Mesendoderm (in vitro differentiated cells): ENCODE data around the gene POLR2J.
"Not testable (repeated sequence)": the region's sequence is repeated elsewhere in the genome, so short reads cannot be mapped to it uniquely, and the experiment has no call there.

ENCODE experiments used
- DNase-seq: peaks from one replicate; pipeline ENCODE4 v3.0.0; 2013
- H2AK5ac ChIP-seq: 2 replicates; pipeline ENCODE4 v1.6.1; 2013; ENCODE audit warnings: low read length, inconsistent platforms
- H2BK120ac ChIP-seq: 2 replicates; pipeline ENCODE4 v1.6.1; 2013; ENCODE audit warnings: low read depth, mild to moderate bottlenecking, low read length, moderate library complexity, mixed read lengths
- H2BK15ac ChIP-seq: replicated peaks from 2 replicates; pipeline ENCODE4 v1.6.1; 2013; ENCODE audit warnings: low read depth, mild to moderate bottlenecking, moderate library complexity
- H2BK5ac ChIP-seq: 2 replicates; pipeline ENCODE4 v1.6.1; 2013; ENCODE audit warnings: low read length, inconsistent platforms
- H3K18ac ChIP-seq: 2 replicates; pipeline ENCODE4 v1.6.1; 2013; ENCODE audit warnings: mild to moderate bottlenecking, low read length, mixed read lengths
- H3K23ac ChIP-seq: one replicate; pipeline ENCODE4 v1.6.1; 2013; ENCODE audit warnings: low read length
- H3K27ac ChIP-seq: 2 replicates; pipeline ENCODE4 v1.5.1; 2013; ENCODE audit warnings: low read depth, mild to moderate bottlenecking, inconsistent platforms, low read length, moderate library complexity
- H3K27me3 ChIP-seq: 2 replicates; pipeline ENCODE4 v1.6.1; 2013; ENCODE audit warnings: low read length, control low read depth, mild to moderate bottlenecking, inconsistent platforms; ENCODE audit not compliant: insufficient read depth, poor library complexity
- H3K36me3 ChIP-seq: 2 replicates; pipeline ENCODE4 v1.6.1; 2013; ENCODE audit warnings: low read length, inconsistent platforms; ENCODE audit not compliant: control insufficient read depth, insufficient read depth
- H3K4ac ChIP-seq: one replicate; pipeline ENCODE4 v1.6.1; 2013; ENCODE audit warnings: low read depth, mild to moderate bottlenecking, low read length, moderate library complexity
- H3K4me1 ChIP-seq: 2 replicates; pipeline ENCODE4 v1.6.1; 2013; ENCODE audit warnings: low read depth, low read length, inconsistent platforms; ENCODE audit not compliant: control insufficient read depth
- H3K4me2 ChIP-seq: 2 replicates; pipeline ENCODE4 v1.6.1; 2013; ENCODE audit warnings: low read length
- H3K4me3 ChIP-seq: 2 replicates; pipeline ENCODE4 v1.5.1; 2013; ENCODE audit warnings: mild to moderate bottlenecking, low read length
- H3K56ac ChIP-seq: one replicate; pipeline ENCODE4 v1.6.1; 2013; ENCODE audit warnings: low read length
- H3K79me1 ChIP-seq: 2 replicates; pipeline ENCODE4 v1.6.1; 2013; ENCODE audit warnings: low read length, inconsistent platforms
- H3K79me2 ChIP-seq: 2 replicates; pipeline ENCODE4 v1.6.1; 2013; ENCODE audit warnings: mild to moderate bottlenecking, low read length; ENCODE audit not compliant: control insufficient read depth, insufficient read depth
- H3K9ac ChIP-seq: 2 replicates; pipeline ENCODE4 v1.6.1; 2013; ENCODE audit warnings: low read length, inconsistent platforms
- H4K5ac ChIP-seq: one replicate; pipeline ENCODE4 v1.6.1; 2013; ENCODE audit warnings: low read length
- H4K8ac ChIP-seq: one replicate; pipeline ENCODE4 v1.6.1; 2013; ENCODE audit warnings: low read depth, mild to moderate bottlenecking, control low read depth, low read length, moderate library complexity
- WGBS: extraction: QIAGEN DNeasy Blood & Tissue Kit; methylation state at CpG from one replicate; pipeline ENCODE4 v1.1.7; 2013; ENCODE audit warnings: low lambda C conversion rate, missing lambda C conversion rate; ENCODE audit not compliant: insufficient coverage; ENCODE audit errors: extremely low coverage; 5-methylcytosine and 5-hydroxymethylcytosine counted together

The POLR2J gene

DNA sequence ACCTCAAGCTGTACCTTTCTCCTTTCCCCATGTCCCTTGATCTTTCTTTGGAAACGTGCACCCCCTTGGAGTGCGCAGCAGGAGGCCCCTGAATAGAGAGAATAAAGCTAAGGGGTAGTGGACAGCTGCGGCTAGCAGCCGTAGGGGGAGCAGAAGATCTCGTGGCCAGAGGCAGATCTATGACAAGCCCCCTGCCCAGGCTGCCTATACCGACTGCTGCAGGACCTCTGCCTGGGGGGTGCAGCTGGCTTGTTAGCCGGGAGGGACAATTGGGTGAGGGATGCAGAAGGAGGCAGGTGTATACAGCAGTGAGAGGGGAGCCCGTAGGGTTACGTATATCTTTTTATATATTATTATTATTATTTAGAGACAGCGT is 475 bp upstream of the POLR2J start:
- not testable (repeated sequence) for H3K4me1 ChIP-seq, H3K4me2 ChIP-seq, H3K4ac ChIP-seq, H2BK120ac ChIP-seq, H3K56ac ChIP-seq, H3K79me2 ChIP-seq, H3K36me3 ChIP-seq, H3K79me1 ChIP-seq, H3K23ac ChIP-seq, H2BK15ac ChIP-seq, H4K8ac ChIP-seq, H2BK5ac ChIP-seq, DNase-seq, H2AK5ac ChIP-seq, H3K4me3 ChIP-seq, H3K27ac ChIP-seq, H4K5ac ChIP-seq, H3K27me3 ChIP-seq, H3K18ac ChIP-seq, H3K9ac ChIP-seq
- WGBS = no CpG with 5 or more reads among the region's 10 CpGs

- not testable (repeated sequence) for H3K36me3 ChIP-seq, H3K4ac ChIP-seq, H2BK5ac ChIP-seq, H2BK120ac ChIP-seq, H3K79me1 ChIP-seq, DNase-seq, H3K27me3 ChIP-seq, H4K5ac ChIP-seq, H3K4me1 ChIP-seq, H3K23ac ChIP-seq, H3K4me2 ChIP-seq, H2AK5ac ChIP-seq, H4K8ac ChIP-seq, H3K56ac ChIP-seq, H3K18ac ChIP-seq, H3K27ac ChIP-seq, H3K79me2 ChIP-seq, H3K9ac ChIP-seq, H2BK15ac ChIP-seq, H3K4me3 ChIP-seq
- WGBS = no CpG with 5 or more reads among the region's 19 CpGs
Measured at GRCh38 chr7:102474736-102475435, 3.8 kb downstream of the POLR2J start.

- not testable (repeated sequence) for H3K4ac ChIP-seq
- WGBS = no CpG with 5 or more reads among the region's 14 CpGs
Measured at GRCh38 chr7:102474116-102474515, 4.6 kb downstream of the POLR2J start.

DNA sequence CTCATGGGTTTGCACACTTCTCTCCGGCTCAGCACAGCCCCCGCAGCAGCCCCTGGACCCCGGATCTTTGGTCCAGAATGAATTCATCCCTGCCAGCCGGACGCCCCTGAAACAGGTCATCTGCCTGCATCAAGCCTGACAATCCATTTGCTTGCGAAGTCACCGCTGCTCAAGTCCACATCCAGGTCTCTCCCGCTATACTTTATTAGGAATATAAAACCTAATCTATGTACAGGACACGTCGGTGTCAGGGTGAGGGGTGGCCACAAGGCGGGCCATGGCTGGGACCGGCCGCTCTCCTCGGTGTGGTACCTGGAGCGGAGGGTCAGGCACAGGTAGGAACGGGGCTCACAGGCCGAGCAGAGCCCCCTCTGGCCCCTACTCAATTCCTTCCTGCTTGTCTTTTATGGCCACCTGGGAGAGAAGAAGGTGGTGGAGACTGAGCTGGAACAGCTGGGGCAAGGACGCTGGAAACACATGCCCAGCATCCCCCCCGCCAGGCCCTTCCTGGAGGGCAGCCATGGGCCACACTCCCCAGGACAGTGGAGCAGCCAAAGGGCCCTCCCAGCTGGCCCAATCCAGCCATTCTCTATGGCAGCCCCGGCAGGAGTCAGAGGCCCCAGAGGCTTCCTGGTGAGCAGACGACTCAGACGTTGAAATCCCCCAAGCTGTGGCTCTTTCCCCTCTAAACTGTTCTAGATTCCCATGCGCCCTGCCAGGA is 5.3 kb downstream of the POLR2J start:
- Histone ChIP-seq H3K4me3 (no peak overlapping the region), H3K9ac (no peak overlapping the region), H3K79me1 (no peaks in the 10 kb centered on the region), H3K36me3 (peaks cover 5% of the 10 kb centered on the region), H2BK120ac (no peak overlapping the region), H4K8ac (no peak overlapping the region), H3K4me2 (no peak overlapping the region), H3K56ac (no peak overlapping the region), H2AK5ac (no peak overlapping the region), H4K5ac (no peak overlapping the region), H3K4ac (no peak overlapping the region), H2BK5ac (no peak overlapping the region), H3K23ac (no peak overlapping the region), H3K79me2 (no peaks in the 10 kb centered on the region), H3K27me3 (no peaks in the 10 kb centered on the region), H3K18ac (no peak overlapping the region), H3K27ac (no peak overlapping the region), H3K4me1 (no peaks in the 10 kb centered on the region), H2BK15ac (no peak overlapping the region)
- WGBS = no CpG with 5 or more reads among the region's 23 CpGs
- DNase-seq = no peak

More at GRCh38 chr7:102474116-102474515, 4.6 kb downstream of the POLR2J start:
- H2BK5ac ChIP-seq, H3K36me3 ChIP-seq, H3K4me1 ChIP-seq, H4K5ac ChIP-seq, H3K23ac ChIP-seq, DNase-seq, H4K8ac ChIP-seq, H3K27ac ChIP-seq, H2BK15ac ChIP-seq, H3K4me2 ChIP-seq, H3K79me1 ChIP-seq, H3K56ac ChIP-seq, H3K79me2 ChIP-seq, H2BK120ac ChIP-seq, H3K27me3 ChIP-seq, H3K18ac ChIP-seq, H3K4me3 ChIP-seq, H2AK5ac ChIP-seq, H3K9ac ChIP-seq: not testable (repeated sequence)

DNA sequence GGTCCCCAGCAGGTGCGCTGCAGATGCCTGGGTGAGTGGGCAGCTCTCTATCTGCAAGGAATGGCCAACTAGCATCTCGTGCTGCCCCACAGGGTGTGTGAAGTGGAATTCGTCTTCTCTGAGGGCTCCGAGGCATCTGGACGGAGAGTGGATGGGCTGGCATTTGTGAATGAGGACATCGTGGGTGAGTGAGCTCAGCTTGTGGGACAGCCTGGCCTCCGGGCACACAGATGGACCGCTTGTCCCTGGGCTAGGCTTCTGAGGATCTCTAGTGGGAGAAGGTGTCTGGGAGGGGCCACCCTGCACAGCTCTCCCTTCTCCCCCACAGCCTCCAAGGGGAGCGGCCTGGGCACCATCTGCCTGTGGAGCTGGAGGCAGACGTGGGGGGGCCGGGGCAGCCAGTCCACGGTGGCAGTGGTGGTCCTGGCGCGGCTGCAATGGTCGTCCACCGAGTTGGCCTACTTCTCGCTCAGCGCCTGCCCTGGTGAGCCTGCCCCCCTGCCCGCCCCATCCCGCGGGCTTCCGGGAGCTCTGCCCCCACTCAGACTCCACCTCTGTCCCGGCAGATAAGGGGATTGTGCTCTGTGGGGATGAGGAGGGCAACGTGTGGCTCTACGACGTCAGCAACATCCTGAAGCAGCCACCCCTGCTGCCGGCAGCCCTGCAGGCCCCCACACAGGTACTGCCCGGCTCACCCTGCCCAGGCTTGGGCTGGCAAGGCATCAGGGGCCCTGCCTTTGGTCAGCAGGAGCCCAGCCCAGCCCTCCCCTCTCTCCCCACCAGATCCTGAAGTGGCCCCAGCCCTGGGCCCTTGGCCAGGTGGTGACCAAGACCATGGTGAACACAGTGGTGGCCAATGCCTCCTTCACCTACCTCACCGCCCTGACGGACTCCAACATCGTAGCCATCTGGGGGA is 6.3 kb downstream of the POLR2J start:
- Histone ChIP-seq H3K4me3 (no peak overlapping the region), H3K18ac (no peak overlapping the region), H2AK5ac (no peak overlapping the region), H3K56ac (no peak overlapping the region), H3K23ac (no peak overlapping the region), H3K4me1 (no peaks in the 10 kb centered on the region), H3K9ac (no peak overlapping the region), H2BK5ac (no peak overlapping the region), H4K5ac (no peak overlapping the region), H4K8ac (no peak overlapping the region), H3K79me1 (no peaks in the 10 kb centered on the region), H3K27me3 (no peaks in the 10 kb centered on the region), H3K36me3 (peaks cover 5% of the 10 kb centered on the region), H2BK120ac (no peak overlapping the region), H2BK15ac (no peak overlapping the region), H3K79me2 (no peaks in the 10 kb centered on the region), H3K4ac (no peak overlapping the region), H3K4me2 (no peak overlapping the region), H3K27ac (no peak overlapping the region)
- WGBS = no CpG with 5 or more reads among the region's 31 CpGs
- no peak for DNase-seq
